ENCODE results near the gene YPEL2.

DNA sequence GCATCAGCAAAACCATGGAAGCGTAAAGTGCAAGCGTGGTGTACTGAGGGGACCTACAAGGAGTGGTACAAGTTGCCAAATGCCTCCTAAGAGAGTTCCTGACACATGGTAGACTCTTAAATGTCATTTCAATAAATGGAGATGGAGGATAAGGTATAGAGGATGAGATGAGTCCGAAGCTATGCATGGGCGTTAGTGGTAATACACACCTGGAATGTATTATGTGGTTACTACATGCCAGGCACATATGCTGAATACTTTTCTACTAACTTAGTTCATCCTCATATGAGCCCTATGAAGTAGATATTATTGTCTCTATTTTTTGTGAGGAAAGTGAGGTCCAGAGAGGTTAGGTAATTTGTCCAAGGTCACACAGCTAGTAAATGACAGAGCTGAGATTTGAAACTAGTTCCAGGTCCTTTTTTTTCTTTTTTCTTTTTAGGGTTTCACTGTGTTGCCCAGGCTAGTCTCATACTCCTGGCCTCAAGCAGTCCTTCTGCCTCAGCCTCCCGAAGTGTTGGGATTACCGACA, 15.5 kb downstream of the YPEL2 start:
- TF ChIP-seq, protein P1, sequence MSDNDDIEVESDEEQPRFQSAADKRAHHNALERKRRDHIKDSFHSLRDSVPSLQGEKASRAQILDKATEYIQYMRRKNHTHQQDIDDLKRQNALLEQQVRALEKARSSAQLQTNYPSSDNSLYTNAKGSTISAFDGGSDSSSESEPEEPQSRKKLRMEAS (IDR thresholded peaks at IDR 0.05): no peak
- TF ChIP-seq NFE2L2 (conservative IDR thresholded peaks at IDR 0.05; ENCODE audit: low read length) (no peak), ZC3H11A (IDR thresholded peaks at IDR 0.05) (no peak), RFX5 (IDR thresholded peaks at IDR 0.05) (no peak)

All from A549 (cell line).